HS-5 (cell line): ENCODE results near the gene ARHGEF10L.
"Not testable (repeated sequence)": the region's sequence is repeated elsewhere in the genome, so short reads cannot be mapped to it uniquely, and the experiment has no call there.

Source experiments
- DNase-seq: peaks from one replicate; pipeline ENCODE4 v3.0.0-alpha.2; 2012; ENCODE audit warnings: low read depth

The ARHGEF10L gene

GRCh38 chr1:17539477-17540254 is at the start of gene ARHGEF10L:
TSS of gene ARHGEF10L (plus strand) at chr1:17539698. CDS start at chr1:17580596, 40,898 bp downstream.
- DNase-seq, result no peak

GRCh38 chr1:17489768-17490417 is 49.6 kb upstream of the ARHGEF10L start:
- not testable (repeated sequence) for DNase-seq

DNA sequence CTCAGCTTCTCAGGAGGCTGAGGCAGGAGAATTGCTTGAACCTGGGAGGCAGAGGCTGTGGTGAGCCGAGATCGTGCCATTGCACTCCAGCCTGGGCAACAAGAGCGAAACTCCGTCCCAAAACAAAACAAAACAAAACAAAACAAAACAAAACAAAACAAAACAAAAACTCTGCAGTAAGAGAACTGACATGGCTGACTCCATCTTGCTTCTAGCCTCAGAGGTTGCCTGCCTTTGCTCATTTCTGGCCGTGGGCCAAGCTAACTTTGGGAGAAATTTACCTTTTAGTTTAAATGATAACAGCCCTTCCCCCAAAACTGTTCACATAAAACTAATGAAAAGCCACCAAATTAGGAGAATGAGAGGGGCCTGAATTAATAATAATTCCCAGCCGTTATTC is 48.8 kb upstream of the ARHGEF10L start:
- not testable (repeated sequence) for DNase-seq

DNA sequence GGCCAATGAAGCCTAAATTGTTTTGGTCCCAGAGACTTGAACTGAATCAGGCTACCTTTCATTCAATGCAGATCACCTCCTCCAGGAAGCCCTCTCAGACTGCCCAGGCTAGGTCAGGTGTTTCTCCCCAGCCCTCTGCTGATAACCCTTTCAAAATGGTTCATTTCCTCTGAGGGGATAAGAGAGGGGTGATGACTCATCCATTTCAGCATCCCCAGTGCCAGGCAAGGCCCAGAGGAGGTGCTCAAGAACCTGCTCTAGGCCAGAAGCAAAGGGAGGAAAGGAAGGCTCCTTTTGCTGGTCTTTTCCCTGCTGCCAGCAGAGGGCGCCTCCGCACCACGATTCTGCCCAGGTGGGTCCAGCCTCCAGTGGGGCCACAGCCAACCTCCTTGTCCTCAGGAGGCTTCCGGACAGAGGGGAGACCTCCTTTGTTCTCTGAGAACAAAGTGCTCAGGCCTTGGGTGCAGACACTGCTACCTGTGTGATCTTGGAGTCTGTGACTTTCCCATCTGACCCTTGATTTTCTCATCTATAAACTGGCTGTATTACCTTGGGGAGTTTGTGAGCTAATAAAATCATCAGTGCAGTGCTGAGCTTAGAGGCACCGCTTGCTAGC is 45.3 kb upstream of the ARHGEF10L start:
- DNase-seq, result peak; percentile 53

DNA sequence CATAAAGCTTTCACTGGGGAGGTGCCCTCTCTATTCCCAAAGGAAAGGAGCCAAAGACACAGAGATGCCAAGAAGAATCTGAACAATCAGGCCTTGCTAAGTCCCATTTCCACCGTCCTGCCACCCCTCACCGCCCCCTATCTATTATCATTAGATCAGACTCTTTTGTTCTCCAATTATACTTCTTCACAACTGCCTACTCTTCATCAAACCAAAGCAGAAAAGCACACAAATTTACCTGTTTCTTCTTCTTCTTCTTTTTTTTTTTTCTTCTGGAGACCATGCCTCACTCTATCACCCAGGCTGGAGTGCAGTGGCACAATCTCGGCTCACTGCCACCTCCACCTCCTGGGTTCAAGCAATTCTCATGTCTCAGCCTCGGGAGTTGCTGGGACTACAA is 43.1 kb upstream of the ARHGEF10L start:
- DNase-seq, result no peak

- DNase-seq, result no peak
Measured at GRCh38 chr1:17498214-17498613, 41.3 kb upstream of the ARHGEF10L start.

DNA sequence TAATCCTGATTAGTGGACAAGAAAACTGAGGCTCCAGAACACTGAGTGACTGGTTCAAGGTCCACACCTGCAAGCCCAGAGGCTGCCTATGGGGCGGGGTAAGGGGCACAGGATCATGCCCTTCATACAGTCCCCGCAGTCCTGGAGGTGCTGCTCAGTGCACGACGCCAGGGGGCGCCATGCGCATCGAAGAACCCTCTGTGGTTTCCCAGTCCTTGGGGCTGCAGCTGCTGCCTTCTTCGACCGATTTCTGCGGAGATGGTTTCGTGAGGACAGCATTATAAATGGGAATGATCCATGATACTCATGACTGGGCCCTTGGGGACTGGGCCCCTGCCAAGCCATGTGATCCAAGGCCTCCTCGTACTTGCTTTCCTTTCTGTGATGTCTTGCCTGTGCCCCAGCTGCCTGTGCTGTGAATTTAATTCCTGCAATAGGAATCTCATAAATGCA is 37.1 kb upstream of the ARHGEF10L start:
- no peak for DNase-seq

DNA sequence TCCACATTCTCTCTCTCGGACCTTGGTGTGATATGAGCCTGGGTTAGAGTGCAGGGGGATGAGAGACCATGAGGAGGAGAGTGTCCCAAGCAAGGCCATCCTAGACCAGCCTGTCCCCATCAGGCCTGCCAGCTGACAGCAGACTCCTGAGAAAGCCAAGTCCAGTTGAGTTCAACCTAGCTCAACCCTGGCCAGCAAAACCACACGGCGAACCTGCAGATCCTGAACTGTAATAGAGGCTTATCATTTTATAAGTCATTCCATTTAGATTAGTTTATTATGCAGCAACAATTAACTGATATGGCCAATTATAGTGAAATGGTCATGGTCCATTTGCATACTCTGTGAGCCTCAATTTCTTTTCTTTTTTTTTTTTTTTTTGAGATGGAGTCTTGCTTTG is 36.4 kb upstream of the ARHGEF10L start:
- DNase-seq, result no peak

GRCh38 chr1:17507200-17507599 is 32.3 kb upstream of the ARHGEF10L start:
- DNase-seq, result not testable (repeated sequence)

DNA sequence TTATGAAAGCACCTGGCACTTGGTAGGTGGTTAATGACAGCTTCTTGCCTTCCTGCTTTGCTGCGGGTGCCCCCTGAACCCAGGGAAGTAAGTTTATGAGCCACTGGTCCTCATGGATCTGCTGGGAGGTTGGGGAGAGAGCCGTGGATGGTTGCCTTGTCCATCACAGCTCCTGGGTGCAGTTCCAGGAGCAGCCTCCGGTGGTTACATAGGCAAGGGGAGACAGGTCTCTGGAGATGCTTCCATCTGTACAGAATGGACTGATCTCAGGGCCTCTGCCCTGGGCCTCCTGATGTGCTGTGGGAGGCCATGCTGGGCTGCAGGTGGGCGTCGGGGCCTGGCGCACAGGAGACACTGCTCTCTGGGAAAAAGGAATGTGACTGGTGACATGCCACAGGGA is 31.6 kb upstream of the ARHGEF10L start:
- no peak for DNase-seq

GRCh38 chr1:17509363-17509762 is 30.1 kb upstream of the ARHGEF10L start:
- DNase-seq, result no peak

DNA sequence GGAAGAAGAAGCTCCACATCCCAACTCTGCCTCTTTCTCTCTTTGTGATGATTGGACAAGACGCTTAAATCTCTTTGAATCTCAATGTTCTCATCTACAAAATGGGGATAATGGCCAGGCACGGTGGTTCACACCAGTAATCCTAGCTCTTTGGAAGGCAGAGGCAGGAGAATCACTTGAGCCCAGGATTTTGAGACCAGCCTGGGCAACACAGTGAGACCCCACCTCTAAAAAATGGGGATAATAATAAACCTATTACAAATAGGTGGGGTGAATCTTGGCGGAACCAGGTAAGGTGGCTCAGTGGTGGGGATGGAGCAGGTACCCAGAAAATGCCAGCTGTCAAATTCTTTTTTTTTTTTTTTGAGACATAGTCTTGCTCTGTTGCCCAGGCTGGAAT is 29.4 kb upstream of the ARHGEF10L start:
- DNase-seq, result no peak

DNA sequence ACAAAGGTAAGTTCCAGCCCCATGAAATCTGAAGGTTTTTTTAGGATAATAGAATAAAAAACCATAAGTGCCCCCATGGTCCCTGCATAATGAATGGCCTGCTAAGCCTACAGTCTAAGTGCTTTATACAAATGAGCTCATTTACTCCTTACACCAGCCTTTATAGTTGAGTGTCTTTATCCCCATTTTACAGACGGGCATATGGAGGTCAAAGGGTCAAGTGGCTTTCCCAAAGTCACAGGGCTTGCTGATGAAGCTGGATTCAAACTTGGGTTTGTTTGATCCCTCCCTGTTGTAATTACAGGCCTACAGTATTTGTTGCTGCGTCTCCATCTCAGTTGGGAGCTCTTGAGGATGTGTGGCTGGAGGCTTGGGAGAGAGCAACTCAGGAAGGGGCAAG is 28.3 kb upstream of the ARHGEF10L start:
- DNase-seq, result no peak

DNA sequence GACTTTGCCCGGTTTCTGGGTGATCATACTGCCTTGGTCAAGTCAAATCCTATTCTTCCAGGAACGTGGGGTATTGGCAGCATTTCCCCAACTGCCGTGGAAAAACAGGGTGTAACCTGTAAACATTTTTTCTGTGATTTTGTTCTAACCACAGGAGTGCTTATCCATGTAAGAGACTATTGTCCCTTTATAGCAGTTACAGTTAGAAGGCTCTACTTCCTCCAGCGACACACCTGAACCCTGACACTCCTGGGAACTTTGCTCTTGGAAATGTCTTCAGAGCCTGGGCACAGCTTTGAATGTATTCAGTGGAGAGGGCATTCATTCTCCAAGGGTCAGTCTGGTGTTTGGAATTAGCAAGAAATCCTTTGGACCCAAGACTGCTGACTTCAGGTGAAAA is 26.4 kb upstream of the ARHGEF10L start:
- DNase-seq, result no peak

- no peak for DNase-seq
Measured at GRCh38 chr1:17514776-17515175, 24.7 kb upstream of the ARHGEF10L start.

GRCh38 chr1:17515902-17516301 is 23.6 kb upstream of the ARHGEF10L start:
- DNase-seq, result no peak

DNA sequence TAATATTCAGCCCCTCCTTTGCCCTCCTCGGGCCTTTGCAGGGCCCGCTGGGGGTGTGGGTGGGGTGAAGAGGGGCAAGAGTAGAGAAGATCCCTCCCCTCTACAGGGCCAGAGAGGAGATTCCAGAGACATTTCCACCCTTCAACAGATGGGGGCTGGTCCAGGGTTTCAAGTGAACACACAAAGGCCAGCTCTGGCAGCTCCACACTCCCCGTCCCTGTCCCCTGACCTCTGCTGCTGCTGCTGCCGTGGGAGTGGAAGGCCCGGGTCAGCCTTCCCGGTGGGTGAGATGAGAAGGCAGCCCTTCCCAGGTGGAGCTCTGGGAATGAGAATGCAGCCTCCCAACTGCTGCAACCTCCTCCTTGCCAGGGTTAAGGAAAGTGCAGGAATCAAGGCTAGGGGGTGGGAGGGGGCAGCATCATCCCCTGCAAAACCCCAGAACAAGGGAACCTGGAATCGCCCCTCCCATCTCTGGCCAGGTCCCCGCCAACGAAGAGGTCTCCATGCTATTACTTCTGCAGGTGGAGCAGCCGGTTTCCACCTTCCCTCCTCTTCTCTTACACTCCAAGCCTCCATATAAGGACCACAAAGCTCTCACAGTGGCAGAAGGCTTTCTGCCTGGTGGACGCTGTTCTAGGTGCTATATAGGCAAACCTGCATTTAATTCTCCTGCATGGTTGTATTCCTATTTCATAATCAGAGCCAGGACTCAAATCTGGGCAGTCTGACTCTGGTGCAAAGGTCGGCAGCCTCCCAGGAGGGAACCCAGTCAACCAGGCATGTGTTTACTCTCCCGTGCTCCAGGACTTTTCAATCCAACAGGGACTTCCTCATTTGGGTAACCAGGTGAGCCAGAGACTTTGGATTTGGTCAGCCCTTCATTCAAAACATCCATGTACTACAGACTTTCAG is 22.9 kb upstream of the ARHGEF10L start:
- DNase-seq, result no peak

GRCh38 chr1:17520041-17520440 is 19.5 kb upstream of the ARHGEF10L start:
- DNase-seq, result no peak

- no peak for DNase-seq
Measured at GRCh38 chr1:17520473-17521319, 18.8 kb upstream of the ARHGEF10L start.

DNA sequence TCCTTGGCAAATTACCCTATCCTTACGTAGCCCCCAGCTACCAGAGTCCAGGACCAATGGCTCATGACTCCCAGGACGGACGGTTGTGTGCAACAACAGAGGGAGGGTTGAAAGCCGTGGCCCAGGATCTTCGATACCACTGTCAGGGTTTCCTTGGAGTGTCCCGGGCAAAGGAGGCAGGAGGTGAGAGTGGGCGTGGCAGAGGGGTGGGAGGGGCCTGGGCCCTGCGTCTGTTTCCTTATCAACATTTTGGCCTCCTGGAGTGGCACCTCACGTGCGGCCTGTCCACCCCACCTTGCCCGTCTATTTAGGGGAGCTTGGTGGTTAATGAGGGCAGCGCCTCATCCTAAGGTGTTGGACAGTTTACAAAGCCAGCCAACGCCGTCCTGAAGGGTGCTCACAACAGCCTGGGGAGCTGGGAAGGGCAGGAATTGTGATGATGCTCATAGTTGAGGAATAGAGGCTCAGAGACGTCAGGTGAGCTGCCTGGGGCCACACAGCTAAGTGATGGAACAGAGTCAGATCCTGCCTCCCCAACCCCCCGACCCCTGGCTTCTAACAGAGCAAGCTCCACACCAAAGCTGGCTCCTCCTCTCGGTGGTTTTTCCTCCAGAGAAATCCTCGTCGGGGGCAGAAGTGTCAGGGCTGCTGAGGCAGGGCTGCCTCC is 17.4 kb upstream of the ARHGEF10L start:
- DNase-seq, result no peak
